Bronchial epithelial cell (primary cell): Measurements from ENCODE around the gene USP5. TPM values are rescaled to one million over a fixed set of nuclear protein-coding genes. Genes with fewer than 3 reads are reported as not detected.
A peak's percentile ranks its signal among the peaks of the same experiment; 100 is the strongest.

ENCODE experiments used
- DNase-seq: peaks from one replicate; pipeline ENCODE4 v3.0.0-alpha.2; 2010; ENCODE audit warnings: low read depth
- FAIRE-seq: peaks from 2 replicates; lab custom pipeline; 2011; peaks lifted over from hg19 to GRCh38; lab: Jason Lieb, UNC
- H3K27me3 ChIP-seq: 2 replicates; pipeline ENCODE4 v1.5.1; 2011; ENCODE audit warnings: low read length; ENCODE audit not compliant: control insufficient read depth, insufficient read depth
- H3K36me3 ChIP-seq: 2 replicates; pipeline ENCODE4 v1.5.1; 2011; ENCODE audit warnings: low read length; ENCODE audit not compliant: control insufficient read depth, insufficient read depth
- H3K4me3 ChIP-seq: 2 replicates; pipeline ENCODE4 v1.5.1; 2011; ENCODE audit warnings: mild to moderate bottlenecking, low read depth, low read length, control low read depth
- CTCF ChIP-seq: IDR thresholded peaks from 2 replicates; pipeline ENCODE4 v1.5.1; 2011; ENCODE audit warnings: mild to moderate bottlenecking, moderate library complexity, low read length, control low read depth, inconsistent platforms; ENCODE audit not compliant: insufficient read depth, severe bottlenecking
- total RNA-seq: library from RNA; depleted of rRNA; stranded (reverse); fragments of >200 nt; gene quantifications from 2 replicates; pipeline ENCODE4 v1.2.1, GENCODE V29; 2014

USP5 gene
- total RNA-seq, 1 donor from 2014 or later = 45.0 TPM

GRCh38 chr12:6866163-6866919 lies 14.4 kb downstream of the USP5 start:
- DNase-seq = no peak
- FAIRE-seq = peak; percentile 94
- Histone ChIP-seq H3K36me3 (peaks cover 36% of the 10 kb centered on the region), H3K4me3 (no peak overlapping the region), H3K27me3 (no peaks in the 10 kb centered on the region)
- TF ChIP-seq CTCF = no peak

GRCh38 chr12:6866920-6867412 lies 15.0 kb downstream of the USP5 start:
- peak overlapping the region; percentile 91 for H3K4me3 ChIP-seq
- no peak for DNase-seq
- no peak for FAIRE-seq

GRCh38 chr12:6867413-6868210 lies 15.7 kb downstream of the USP5 start, which contains the start of gene TPI1:
TSS of gene TPI1 (plus strand) at chr12:6867531. CDS start at chr12:6867567, 36 bp downstream.
- Histone ChIP-seq H3K36me3 (peaks cover 31% of the 10 kb centered on the region), H3K4me3 (peak within 1 kb of the TSS; percentile 91), H3K27me3 (no peaks in the 10 kb centered on the region)
- no peak for TF ChIP-seq CTCF
- FAIRE-seq = no peak
- DNase-seq = peak; percentile 46

More at GRCh38 chr12:6866920-6867412, 15.0 kb downstream of the USP5 start:
- Histone ChIP-seq H3K27me3 (no peaks in the 10 kb centered on the region), H3K36me3 (peaks cover 31% of the 10 kb centered on the region)
- TF ChIP-seq CTCF = no peak

DNA sequence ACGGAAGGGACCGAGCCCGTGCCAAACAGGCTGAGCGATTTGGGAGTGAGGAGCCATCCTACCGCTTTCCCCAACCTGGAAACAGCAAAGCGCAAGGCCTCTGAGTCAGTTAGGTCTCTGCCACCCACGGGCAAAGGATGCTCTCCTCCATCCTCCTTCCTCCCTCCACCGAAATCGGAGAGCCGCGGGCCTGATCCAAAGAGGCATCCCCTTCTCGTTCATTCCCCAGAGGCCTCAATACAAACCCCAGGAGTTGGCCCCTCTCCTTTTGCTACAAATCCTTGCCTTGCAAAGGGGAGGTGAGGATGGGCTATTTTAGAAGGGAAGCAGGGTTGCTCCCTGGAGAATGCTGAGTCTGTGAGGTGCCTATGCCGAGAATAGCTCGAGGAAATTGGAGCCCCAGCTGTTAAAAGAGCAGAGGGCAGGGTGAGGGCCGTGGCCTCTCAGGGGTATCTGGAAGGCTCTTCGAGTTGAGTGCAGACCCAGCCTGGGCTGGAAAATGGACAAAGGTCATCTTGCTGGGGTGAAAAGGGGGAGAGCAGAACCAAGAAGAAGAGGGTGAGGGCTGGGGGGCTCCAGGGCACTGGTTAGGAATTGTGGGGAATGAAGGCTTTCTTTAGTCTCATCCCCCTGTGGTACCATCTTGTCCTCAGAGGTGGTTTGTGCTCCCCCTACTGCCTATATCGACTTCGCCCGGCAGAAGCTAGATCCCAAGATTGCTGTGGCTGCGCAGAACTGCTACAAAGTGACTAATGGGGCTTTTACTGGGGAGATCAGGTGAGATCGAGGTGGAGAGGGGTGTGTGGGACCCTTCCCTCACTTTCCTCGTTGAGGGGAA lies 16.5 kb downstream of the USP5 start:
- H3K4me3 ChIP-seq = peak overlapping the region; percentile 91
- no peaks in the 10 kb centered on the region for H3K27me3 ChIP-seq
- no peak for DNase-seq
- H3K36me3 ChIP-seq = peaks cover 25% of the 10 kb centered on the region
- no peak for FAIRE-seq
- TF ChIP-seq CTCF = peak; percentile 9
